NCI-H2029 treated with DMSO at 0.1 percent for 48 hours (cell line): ENCODE results near the gene JMJD8.
"Not testable (repeated sequence)": the region's sequence is repeated elsewhere in the genome, so short reads cannot be mapped to it uniquely, and the experiment has no call there.

Experiments used
- DNase-seq: peaks from one replicate; lab custom pipeline; 2025; lab: John Stamatoyannopoulos, UW

The JMJD8 gene

DNA sequence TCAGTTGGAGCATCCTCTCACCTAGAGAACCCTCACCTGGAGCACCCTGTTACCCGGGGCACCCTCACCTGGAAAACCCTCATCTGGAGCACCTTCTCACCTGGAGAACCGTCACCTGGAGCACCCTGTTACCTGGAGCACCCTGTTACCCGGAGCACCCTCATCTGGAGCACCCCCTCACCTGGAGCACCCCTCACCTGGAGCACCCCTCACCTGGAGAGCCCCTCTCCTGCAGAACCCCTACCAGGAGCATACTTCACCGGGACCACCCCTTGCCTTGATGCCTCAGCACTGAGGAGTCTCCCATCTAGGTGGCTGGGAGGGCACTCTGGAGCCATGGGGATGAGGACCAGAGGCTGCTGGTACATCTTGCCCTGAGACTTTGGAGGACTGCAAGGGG, 24.8 kb upstream of the JMJD8 start:
- no peak for DNase-seq

DNA sequence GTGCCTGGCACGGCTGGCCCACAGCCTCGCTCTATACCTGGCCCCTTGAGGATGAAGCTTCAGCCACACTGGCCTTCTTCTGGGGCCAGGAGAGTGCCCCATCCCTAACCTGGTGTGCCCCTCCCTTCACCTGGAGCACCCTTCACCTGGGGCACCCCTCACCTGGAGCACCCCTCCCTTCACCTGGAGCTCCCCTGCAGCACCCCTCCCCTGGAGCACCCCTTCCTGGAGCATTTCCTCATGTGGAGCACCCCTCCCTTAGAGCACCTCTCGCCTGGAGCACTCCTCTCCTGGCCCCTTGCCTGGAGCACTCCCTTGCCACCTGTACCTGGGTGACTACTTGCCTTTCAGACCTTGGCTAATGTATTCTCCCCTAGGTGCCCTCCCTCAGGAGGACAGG, 23.9 kb upstream of the JMJD8 start:
- DNase-seq, result no peak

DNA sequence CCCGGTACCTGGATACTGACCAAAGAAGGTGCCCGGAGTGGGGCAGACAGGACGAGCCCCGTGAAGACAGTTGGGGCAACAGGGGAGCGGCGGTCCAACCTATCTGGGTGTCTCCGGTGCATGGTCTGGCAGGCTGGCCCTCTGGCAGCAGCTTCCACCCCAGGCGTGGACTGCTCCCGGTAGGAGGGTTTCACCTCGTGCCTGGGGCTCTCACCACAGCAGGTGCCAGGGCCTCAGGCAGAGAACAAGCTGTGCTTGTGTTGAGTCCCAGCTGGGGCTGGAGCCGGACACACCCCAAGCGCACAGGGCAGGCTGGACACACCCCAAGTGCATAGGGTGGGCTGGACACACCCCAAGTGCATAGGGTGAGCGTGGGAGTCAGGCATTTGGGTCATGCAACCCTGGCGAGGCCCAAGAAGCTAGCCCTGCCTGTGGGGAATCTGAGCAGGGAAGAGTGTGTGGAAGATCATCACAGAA, 23.0 kb upstream of the JMJD8 start:
- DNase-seq, result no peak

DNA sequence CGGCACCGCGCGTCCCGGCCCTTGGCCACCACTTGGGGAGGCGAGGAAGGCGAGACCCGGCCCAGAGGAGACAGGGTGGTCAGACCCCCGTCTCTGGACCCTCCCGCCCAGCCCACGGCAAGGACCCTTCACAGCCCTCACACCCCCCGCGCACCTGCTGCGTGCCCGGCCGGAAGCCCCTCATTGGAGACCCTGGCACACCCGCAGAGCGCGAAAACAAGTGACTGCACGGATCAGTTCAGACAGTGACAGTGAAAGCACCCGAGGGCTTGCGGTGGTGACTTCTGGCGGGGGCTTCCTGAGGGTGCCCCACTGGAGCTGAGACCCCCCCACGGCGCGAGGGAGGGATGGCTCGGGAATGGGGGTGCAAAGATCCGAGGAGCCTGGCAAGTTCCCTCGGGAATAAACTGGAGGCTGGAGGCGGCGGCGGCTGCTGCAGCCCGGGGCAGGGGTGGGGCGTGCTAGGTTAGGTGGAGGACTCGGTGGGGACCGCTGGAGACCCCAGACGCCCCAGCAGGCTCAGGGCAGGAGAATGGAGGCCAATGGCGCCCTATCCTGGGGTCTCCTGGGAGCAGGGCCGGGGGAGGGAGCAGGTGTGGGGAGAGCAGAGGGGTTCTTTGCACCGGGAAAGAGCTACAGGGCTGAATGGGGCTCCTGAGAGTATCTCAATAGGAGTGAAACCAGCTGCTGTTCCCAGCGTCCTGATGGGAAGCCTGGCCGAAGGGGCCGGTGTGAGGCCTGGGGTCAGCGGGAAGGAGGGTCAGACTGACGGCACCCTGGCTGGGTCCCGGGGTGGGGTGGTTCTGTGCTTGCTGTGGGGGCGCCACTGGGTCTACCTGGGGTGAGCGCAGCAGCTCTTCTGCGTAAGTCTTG, 22.3 kb upstream of the JMJD8 start:
- no peak for DNase-seq

DNA sequence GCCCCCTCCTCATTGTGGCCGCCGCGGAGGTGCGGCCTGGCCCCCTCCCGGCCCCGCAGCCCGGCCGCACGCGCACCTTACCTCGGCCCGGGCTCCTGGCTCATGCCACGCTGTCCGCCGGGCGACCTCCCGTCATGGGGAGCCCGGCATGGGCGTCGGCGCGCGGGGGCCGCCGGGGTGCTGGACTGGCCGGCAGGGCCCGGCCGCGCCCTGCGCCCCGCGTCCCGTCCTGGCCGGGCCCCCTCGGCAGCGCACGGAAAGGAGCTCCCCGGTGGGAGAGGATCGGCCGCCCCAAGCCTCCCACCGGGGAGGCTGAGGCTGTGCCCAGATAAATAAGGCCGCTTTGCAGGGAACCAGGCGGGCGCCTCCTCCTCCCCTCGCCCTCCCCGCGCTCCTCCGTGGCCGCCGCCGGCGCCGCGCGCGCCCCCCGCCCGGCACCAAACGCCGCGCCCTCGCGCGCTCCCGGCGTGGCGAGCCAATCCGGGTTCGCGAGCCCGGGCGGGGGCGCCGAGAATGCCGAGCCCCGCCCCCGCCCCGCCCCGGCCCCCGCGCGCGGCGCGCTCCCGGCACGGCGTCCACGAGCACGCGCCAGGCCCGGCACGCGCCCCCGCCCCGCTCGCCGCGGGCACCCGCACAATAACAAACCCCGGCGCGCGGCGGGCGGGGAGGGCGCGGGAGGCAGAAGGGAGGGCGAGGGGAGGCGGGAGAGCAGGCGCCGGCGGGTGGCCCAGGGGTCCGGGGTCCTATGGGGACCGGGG, 21.5 kb upstream of the JMJD8 start, which contains the start of gene FBXL16:
Gene FBXL16, minus strand, starts transcription at position 371 of the 758 bp plus-strand sequence. CDS start 8,396 bp downstream, outside the sequence.
- no peak for DNase-seq

DNA sequence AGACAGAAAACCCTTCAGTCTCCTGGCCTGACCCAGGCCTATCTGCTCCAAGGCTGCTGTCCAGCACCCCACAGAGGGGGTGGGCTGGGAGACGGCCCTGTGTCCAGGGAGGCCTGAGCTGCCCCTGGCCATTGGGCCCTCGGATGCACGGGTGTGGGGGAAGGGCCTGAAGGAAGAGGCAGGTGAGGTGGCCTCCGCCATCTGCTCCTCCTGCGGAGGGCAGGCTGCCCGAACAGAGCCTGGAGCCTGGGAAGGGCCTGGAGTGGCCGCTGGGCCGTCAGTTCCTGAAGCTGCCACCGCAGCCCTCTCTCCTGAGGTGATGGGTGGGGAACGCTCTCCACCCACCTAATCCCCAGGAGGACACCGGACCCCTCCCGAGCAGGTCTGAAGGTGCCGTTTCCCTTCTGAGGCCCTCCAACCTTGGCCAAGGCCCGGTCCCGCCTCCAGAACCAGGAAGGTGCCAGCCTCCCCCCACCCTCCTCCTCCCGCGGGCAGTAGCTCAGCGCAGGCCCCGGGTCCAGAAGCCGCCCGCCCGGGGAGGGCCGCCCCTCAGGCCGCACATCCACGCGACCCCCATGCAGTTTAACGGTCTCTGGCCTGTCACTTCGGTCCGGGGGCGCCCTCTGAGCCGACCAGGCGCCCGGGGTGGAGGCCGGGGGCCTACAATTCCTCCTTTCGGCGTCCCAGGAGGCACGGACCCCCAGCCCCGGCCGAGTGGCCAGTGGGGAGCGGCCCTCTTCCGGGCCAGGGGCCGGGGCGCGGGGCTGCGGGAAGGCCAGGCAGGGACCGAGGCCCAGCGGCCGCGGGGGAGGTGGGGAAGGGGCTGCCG, 20.6 kb upstream of the JMJD8 start:
- no peak for DNase-seq

DNA sequence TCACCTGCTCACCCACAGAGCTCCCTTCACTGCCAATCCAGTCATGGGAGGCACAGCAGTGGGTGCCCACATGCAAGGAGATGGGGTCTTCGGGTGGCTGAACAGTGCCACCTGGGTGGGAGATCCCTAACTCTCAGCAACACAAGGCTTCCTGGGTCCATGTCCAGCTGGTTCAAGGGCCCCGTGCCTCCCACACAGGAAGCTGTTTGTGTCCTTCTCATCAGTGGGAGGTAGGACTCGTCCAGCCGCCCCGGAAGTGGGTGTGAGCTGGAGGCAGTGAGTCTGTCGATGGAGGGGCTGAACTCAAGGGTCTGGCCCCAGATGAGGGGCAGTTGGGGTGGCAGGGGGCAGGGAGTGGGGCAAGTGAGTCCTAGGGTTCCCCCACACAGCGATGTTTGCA, 19.9 kb upstream of the JMJD8 start:
- no peak for DNase-seq

DNA sequence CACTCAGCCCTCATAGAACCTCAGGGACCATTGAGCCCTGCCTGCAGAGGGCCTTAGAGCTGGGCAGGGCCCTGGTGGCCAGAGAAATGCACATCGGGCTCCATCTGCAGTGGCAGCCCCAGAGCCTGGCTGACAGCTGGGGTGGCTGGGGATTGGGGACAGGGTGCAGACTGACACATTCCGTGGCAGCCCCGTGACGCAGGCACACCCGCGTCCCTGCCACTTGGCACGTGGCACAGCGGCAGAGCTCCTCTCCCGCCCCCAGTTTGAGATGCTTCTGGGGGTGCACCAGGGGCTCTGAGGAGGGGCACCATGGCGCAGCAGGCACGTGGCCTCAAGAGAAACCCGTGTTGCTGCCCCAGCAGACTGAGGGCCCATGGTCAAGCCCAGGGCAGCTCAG, 19.3 kb upstream of the JMJD8 start:
- no peak for DNase-seq

DNA sequence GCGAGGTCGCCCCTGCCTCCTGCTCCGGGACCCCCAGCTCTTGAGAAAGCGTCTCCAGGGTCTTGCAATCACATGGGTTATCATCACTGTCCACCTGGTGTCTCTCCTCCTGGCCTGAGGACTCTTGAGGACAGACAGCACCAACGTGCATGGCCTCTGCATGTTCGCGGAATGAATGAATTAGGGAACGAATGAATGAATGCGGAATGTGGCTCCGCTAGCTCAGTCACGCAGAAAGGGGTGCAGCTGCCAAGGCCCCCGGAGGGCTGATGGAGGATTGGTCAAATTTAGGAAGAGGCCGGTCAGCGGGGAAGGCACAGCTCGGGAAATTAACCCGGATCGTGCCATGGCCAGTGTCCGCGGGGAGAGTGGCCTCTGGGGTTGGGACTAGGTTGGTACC, 18.2 kb upstream of the JMJD8 start:
- no peak for DNase-seq

DNA sequence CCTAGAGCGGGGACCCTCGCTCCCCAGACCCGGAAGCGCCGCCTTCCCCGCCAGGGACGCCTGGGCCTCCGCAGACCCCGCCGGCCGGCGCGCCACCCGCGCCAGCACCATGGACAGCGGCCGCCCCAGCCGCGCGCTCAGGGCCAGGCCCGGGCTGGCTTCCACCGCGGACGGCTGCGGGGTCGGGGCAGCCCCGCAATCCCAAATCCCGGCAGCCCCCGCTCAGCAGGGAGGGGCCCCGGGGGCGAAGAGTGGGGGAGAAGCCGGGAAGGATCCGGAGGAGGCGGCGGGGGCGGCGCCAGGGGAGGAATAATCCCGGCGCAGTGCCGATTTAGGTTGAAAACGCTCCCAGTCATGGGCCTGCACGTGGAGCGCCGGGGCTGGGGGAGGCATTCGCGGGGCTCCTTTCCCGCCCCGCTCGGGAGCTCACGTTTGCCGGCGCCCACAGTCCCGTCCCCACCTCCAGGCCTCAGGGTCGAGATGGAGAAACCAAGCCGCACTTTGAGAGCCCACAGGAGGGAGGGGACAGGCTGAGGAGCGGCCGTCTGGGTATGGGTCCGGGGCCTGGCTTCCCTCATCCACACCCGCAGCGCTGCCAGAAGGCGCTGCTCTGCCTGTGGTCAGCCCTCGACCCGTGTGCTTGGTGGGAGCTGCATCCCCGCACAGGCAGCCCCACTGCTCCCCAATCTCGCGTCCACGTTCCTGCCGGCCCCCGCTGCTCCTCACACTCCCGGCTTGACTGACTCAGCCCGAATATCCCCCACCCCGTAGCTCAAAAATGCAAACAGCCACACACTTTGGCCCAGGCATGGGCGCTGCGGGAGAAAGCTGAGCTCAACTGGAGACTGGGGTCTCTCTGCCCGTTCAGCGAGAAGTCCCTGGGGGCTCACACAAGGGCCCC, 16.8 kb upstream of the JMJD8 start:
- no peak for DNase-seq

DNA sequence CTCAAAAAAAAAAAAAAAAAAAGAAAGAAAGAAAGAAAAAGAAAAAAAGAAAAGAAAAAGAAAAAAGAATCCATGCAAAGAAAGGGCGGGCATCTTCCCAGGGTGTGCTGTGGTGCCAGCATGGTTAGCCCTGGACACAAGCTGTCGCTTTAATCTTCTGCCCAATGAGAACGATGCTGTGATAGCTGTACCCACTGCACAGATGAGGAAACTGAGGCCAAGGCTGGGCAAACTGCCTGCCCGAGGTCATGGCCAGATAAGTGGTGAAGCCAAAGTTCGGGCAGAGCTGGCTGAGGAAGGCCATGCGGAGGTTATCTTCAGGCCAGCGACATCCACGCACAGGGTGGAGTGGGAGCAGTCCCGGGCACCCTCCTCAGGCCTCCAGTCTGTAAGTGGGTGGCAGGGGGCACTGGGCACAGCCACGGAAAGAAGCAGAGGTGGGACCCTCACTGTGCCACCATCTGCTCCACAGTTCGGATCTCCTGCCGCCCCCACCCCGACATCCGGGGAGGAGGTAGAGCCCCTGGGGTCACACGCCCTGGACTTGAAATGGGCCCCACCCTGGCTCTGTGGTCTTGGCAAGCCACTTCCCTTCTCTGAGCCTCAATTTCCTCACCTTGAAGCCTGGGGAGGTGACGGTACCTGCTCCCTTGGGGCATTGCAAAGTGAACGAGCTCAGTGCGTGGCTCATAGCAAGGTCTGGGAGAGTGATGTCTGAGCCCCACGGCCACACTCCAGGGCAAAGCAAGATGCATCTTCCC, 15.0 kb upstream of the JMJD8 start:
- DNase-seq, result no peak

DNA sequence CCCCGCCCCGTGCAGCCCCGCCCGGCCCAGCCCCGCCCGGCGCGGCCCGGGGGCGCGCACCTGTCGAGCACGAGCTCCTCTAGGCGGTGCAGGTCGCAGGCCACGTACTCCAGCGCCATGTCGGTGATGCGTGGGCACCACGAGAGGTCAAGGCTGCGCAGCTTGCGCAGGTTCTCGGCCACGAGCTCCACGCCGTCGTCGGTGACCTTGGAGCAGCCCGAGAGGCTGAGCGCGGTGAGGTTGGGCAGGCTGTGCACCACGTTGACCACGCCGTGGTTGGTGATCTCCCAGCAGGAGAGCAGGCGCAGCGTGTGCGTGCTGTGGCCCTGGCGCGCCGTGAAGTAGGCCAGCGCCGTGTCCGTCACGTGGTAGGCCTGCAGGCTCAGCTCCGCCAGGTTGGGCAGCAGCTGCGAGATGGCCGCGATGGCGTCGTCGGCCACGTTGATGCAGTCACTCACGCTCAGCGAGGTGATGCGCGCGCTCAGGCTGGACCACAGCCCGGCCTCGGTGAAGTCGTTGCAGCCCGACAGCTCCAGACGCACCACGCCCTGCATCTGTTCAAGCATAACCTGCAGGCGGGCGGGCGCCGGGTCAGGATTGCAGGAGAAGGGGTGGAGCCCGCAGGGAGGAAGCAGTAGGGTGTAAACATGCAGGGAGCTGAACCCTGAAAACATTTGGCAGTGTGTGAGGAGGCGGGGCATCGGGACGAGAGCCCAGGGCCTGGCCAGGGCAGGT, 11.4 kb upstream of the JMJD8 start:
- peak; percentile 68 for DNase-seq

DNA sequence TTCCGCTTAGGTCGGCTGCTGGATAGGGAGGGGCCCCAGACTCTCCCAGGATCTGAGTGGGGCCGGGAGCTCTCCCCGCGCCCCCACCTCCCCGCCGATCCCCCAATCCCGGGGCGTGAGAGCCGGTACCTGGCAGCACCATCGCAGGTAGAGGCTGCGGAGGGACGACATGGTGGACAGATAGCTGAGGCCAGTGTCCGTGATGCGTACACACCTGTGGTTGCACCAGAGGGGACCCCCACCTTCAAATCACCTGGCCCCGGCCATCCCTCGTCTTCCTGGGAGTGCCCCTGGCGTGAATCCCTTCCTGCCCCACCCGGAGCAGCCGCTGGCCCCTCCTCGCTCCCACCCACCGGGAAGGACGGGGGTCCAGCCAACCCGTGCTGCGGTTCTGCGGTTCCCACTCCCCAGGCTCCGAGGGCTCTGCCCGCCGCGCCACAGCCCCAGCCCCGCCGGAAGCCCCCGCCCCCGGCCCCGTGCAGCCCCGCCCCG, 10.8 kb upstream of the JMJD8 start:
- DNase-seq, result no peak

DNA sequence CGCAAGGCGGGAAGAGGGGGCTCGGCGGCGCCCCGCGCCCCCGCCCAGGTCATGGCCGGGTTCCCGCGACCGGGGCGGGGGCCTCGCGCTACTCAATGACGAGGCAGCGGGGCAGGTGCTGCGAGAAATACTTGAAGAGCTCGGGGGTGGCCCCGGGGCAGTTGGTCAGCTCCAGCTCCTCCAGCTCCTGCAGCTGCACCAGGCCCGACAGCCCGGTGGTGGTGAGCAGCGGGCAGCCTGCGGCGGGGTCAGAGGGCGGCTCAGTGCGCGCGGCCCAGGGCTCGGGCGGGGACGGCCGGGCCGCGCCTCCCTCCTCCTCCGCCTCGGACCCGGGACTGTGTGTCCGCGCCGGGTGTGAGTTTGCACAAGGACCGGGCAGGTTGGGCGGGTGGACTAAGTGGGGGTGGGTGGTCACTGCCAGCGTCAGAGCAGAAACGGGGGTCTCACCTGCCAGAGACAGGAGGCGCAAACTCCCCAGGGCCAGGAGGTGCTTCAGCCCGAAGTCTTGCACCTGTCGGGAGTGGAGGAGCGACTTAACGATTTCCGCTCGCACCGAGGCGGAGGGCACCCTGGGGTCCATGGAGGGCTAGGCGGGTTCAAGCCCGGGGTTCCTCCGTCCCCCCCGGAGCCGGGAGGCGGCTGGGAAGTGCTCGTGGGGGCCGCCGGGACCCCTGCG, 10.2 kb upstream of the JMJD8 start:
- no peak for DNase-seq

DNA sequence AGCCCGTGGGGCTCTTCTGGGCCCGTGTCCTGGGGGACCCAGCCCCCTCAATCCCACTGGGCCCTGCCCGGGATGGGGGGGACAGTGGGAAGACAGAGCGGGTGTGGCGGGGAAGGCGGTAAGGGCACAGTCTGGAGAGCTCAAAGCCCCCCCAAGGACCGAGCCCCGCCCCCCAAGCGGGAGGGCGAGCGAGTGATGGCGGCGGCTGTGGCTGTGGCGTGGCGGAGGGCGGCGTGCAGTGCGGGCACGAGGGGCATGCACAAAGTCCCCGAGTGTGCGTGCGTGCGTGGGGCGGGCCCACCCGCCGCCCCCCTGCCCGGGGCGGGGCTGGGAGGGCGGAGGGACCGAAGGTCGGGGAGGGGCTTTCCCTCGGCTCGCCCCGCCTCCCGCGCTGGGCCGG, 9.6 kb upstream of the JMJD8 start:
- DNase-seq, result no peak

DNA sequence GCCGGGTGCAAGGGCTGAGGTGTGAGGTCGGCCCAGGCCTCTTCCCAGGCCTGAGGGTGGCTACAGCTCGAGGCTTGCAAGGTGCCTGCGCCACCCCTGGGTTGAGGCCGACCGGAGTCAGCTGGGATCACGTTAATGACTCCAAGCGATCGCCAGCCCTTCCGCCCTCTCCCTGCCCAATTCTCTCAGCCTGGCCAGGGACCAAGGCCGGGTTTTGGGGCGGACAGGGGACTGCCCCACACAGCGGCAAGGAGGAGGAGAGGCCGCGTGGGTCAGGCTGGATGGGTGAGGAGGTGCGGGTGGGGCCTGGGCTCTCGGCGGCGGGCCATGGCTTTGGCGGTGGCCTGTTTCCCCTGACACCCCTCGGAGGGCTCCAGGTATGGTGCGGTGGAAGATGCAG, 9.2 kb upstream of the JMJD8 start:
- no peak for DNase-seq

DNA sequence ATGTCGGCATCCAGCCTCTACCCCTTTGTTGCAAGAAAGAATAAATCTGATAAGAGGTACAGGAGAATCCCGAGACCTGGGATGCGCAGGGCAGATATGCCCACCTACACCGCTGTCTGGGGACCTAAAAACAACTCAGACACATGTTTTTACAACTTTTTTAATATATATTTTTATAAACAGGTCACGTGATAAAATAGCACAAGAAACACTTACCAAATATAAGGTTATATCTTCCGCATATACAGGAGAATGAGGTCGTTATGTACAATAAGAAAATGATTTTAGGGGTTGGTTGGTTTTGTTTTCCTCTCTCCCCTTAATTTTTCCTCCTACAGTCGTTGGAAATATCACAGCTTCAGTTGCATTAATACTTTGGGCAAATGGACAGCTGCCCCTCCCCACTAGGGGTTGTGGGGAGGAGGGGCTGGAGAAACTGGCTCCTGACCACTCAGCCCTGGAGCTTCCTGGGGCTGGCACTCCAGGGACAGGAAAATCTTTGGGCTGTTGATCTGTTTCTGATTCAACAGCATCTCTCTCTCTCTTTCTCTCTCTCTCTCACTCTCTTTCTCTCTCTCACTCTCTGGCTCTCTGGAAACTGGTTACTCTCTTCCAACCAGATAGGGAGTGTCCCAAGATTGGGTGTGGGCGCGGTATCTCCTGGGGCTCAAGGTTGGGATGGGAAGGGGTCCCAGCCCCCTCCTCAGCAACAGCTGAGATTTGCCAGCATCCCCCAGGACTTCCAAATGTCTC, 8.4 kb upstream of the JMJD8 start:
- DNase-seq, result no peak

DNA sequence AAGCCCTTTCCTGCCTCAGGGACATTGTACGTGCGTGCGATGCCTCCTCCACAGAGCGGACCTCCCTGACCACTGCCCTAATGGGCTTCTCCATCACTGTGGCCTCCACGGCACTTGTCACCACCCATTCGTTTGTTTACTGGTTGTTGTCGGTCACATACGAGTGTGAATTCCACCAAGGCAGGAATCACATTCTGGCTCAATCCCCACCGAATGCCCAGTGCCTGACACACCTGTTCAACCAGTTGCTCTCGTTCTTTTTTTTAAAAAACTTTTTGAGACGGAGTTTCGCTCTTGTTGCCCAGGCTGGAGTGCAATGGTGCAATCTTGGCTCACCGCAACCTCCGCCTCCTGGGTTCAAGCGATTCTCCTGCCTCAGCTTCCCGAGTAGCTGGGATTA, 7.1 kb upstream of the JMJD8 start:
- DNase-seq, result not testable (repeated sequence)
